SK-N-SH (cell line): ENCODE measurements around the gene ERAP2.

ENCODE experiments used
- CHD2 ChIP-seq: fragments of 150-350 bp; IDR thresholded peaks from 2 replicates; pipeline ENCODE4 v1.6.1; 2018; ENCODE audit warnings: low read length; ENCODE audit not compliant: partially characterized antibody
- CTCF ChIP-seq: fragments of 200-600 bp; sonication (generic); IDR thresholded peaks from 2 replicates; pipeline ENCODE4 v1.6.1; 2017; ENCODE audit warnings: antibody characterized with exemption, mild to moderate bottlenecking, moderate library complexity
- EP300 ChIP-seq, 2 experiments: IDR thresholded peaks; 2 replicates each; pipeline versions ENCODE4 v1.4.0 to v1.6.1; 2012; ENCODE audit warnings: borderline replicate concordance in 1 of 2, low read depth in 1 of 2, low read length in 1 of 2
- EZH2phosphoT487 ChIP-seq: fragments of 200-600 bp; sonication (generic); IDR thresholded peaks from 2 replicates; pipeline ENCODE4 v1.6.1; 2017; ENCODE audit warnings: low read depth, mixed run types, mild to moderate bottlenecking, antibody characterized with exemption, moderate library complexity, borderline replicate concordance
- FOXM1 ChIP-seq: IDR thresholded peaks from 2 replicates; pipeline ENCODE4 v1.4.0; 2012; ENCODE audit warnings: low read depth, mild to moderate bottlenecking
- IRF3 ChIP-seq: fragments of 150-350 bp; IDR thresholded peaks from 2 replicates; pipeline ENCODE4 v1.6.1; 2016; ENCODE audit warnings: mild to moderate bottlenecking, low read depth, low read length
- JUND ChIP-seq: IDR thresholded peaks from 2 replicates; pipeline ENCODE4 v1.4.0; 2012
- POLR2AphosphoS5 ChIP-seq: IDR thresholded peaks from 2 replicates; pipeline ENCODE4 v1.6.1; 2012; ENCODE audit warnings: low read depth, low read length
- RCOR1 ChIP-seq: fragments of 150-350 bp; IDR thresholded peaks from 2 replicates; pipeline ENCODE4 v1.6.1; 2017; ENCODE audit warnings: antibody characterized with exemption, low read length
- SMC3 ChIP-seq: IDR thresholded peaks from 2 replicates; pipeline ENCODE4 v1.6.1; 2012; ENCODE audit warnings: low read depth, low read length, improper control_type of control experiment
- TAF1 ChIP-seq: IDR thresholded peaks from 2 replicates; pipeline ENCODE4 v1.6.1; 2012; ENCODE audit warnings: low read depth, mild to moderate bottlenecking, low read length, moderate library complexity, borderline replicate concordance
- TEAD4 ChIP-seq: IDR thresholded peaks from 2 replicates; pipeline ENCODE4 v1.4.0; 2012; ENCODE audit warnings: mild to moderate bottlenecking, borderline replicate concordance; ENCODE audit not compliant: insufficient read depth

- TF ChIP-seq CTCF (no peak), POLR2AphosphoS5 (no peak), RCOR1 (no peak), TAF1 (no peak), SMC3 (no peak), TEAD4 (no peak), CHD2 (no peak), IRF3 (no peak), FOXM1 (no peak), EZH2phosphoT487 (no peak), JUND (no peak), EP300 (IDR thresholded peaks at IDR 0.05; ENCODE audit: borderline replicate concordance in 1 of 2, low read depth in 1 of 2, low read length in 1 of 2) (no peak)
Observed at GRCh38 chr5:96946381-96946780, 70.1 kb downstream of the ERAP2 start.
